ENCODE data around the gene DTNA.
"Not testable (repeated sequence)": the region's sequence is repeated elsewhere in the genome, so short reads cannot be mapped to it uniquely, and the experiment has no call there.

The DTNA gene

DNA sequence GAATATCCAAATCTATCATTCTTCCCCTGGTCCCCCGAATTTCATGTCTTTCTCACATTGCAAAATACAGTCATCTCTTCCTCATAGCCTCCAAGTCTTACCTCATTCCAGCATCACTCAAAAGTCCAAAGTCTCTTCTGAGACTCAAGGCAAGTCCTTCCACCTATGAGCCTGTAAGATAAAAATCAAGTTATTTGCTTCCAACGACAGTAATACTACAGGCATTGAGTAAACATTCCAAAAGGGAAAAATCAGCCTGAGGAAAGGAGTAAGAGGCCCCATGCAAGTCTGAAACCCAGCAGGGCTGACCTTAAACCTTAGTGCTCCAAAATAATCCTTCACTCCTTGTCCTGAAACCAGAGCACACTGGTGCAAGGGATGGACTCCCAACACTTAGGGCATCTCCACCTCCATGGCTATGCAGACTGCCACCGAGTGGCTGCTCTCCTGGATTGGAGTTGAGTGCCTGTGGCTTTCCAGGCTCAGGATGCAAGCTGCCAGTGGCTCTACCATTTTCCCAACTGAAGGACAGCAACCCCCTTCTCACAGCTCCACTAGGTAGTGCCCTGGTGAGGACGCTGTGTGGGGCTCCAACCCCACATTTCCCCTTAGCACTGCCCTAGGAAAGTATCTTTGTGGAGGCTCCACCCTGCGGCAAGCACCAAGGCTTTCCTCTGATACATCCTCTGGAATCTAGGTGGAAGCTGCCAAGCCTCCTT lies 16.3 kb downstream of the DTNA start:
- no peak for DNase-seq

DNA sequence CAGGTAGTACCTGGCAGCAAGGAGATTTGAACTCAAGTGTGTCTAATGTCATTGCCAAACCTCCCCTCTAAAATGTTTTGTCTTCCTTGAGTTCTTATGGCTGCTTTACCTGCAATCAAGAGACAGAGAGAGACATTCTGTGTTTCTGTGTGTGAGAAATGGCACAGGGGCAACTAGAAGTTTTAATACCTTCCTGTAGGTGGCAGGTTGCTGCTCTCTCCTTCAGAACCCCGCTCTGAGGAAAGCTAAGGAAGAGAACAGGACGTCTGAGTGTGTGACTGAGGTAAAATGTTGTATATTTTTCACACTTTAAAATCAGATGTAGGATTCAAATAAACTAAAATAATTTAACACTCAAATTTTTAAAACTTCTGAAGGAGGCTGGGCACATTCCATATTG lies 19.2 kb downstream of the DTNA start:
- DNase-seq = peak; percentile 63

DNA sequence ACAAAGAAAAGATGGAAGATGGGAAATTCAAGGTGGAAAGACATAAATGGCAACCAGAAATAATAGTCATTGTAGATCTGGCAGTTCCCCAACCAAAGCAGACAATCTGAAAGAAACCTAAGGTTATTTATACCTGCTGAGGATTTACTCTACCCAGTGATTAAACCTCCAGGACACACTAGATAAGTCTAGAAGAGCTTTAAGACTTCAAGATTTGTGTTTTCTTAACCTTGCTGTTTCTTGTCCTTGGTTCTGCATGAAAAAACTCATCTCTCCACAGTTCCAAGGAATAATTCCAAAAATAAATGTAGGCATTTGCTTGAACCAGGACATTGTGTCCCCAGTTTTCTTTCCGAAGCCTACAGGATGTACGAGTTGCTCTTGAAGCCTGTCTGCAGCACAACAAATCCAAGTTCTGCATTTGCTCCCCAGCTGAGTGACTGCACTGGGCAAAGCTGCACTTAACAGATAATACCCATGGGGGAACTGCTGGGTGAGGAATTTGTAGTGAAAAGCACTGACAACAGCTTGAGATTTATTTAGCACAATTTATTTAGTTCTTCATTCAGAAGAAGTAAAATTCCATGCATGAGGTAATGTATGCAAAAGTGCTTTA lies 19.8 kb downstream of the DTNA start:
- peak; percentile 9 for DNase-seq

DNA sequence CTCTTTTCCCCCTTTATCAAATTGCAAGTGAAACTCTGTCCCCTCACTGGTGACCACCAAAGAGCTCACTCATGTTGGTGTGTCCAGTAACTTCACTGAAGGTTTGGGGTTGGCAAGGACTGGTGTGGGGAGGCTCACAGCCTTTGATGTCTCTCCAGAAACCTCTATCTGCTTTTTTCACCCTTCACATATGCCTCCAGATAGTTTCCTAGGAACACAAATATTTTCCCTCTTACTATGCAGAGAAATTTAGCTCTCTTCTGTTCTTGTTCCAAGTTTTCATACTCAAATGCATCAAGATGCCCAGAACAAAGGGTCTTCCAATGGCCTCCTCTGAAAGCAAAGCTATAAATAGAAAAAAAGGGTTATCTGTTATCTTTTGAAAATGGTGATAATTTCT lies 20.7 kb downstream of the DTNA start:
- no peak for DNase-seq

DNA sequence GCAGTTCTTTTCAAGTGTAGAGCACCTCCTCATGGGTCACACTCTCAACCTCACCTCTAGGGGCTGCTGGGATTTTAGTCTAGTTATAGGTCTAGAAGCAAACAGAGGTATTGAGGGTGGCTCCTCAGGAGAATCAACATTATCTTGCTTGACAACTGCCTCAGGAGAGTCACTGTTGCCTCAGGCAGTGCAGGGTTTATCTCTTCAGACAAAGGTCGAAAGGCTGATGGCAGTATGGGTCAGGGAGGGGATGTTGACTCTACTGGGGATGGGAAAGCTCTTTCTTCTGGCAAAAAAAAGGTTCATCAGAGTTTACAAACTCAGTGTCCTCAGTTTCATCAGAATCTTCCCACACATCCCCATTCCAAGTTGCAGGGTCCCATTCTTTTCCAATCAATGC lies 24.0 kb downstream of the DTNA start:
- no peak for DNase-seq

DNA sequence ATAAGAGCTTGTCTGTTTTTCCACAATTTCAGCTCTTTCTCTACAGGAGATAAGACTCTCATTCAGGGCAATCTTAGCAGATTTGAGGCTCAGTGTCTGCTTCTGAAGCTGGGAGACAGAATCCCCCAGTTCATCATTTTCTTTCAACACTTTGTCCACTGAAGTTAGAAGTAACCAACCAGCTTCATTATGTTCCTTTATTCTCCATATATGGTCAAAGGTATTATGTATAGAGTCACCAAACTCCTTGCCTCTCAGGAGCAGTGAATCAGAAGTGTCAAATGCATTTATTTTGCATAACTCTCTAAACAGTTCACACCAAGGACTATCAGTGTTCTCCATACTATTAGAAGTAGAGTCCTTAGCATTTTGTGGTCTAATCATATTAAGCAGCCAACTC lies 24.4 kb downstream of the DTNA start:
- not testable (repeated sequence) for DNase-seq

DNA sequence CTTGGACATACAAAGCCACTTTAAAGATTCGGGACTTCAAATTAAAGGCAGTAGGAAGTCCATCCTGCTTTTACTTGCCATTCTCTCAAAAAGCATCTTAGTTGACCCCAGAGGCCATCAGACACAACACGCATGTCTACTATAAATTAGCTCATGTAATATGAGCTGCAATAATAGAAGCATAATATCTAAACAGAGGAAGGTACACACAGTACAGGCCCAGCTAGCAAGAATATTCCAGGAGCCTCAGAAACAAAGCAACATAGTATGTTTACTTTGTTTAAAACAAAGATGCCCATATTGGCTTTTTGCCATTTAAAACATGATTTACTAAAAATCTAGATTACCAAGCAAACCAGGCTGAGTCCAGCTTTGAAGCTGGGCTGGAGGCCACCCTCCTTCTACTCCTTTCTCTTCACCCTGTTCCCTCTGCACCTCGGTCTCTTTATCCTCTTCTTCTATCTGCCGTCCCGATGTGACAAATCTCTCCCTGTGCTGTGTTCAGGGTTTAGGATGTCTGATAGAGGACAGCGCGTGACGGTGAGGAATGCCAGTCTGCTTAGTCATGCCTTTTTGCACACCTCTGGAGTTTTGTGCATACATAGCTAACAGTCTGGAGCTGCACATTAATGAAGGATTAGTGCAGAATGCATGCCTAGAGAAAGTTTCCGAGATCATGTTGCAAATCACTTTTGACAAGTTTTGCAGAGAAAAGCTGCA lies 28.2 kb downstream of the DTNA start:
- DNase-seq = no peak

DNA sequence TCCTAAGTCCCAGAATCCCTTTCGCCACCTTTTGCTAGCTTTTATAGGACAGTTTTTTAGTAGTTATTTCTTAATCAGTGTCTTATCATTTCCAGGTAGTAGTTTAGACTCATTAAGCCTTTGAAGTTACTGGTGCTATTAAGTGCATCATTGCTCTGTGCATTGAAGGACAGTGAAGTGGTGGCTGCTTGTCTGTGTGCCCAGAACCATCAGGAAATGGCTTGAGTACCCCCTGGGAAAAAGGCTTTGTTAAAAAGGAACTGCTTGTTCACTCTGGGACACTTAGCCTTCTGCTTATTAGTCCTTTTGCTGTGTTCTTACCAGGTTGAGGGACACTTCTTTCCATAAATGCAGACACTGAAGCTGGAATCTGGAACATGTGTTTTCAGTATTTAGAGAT lies 30.0 kb downstream of the DTNA start:
- no peak for DNase-seq

DNA sequence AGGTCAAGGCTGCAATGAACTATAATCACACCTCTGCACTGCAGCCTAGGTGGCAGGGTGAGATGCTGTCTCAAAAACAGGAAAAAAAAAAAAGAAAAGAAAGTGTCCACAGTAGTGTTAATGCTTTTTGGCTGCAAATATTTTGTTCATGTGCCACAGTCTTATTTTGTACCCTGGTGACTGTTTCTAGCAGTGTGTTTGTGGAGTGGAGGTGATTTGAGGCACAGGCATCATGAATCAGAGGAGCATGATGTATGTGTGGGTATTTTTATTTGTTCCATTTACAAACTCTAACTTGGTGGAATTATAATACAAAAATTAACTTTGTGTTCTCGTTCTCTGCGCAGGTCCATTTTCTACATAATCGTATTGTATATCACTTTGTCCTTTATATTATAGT lies 30.6 kb downstream of the DTNA start:
- no peak for DNase-seq

DNA sequence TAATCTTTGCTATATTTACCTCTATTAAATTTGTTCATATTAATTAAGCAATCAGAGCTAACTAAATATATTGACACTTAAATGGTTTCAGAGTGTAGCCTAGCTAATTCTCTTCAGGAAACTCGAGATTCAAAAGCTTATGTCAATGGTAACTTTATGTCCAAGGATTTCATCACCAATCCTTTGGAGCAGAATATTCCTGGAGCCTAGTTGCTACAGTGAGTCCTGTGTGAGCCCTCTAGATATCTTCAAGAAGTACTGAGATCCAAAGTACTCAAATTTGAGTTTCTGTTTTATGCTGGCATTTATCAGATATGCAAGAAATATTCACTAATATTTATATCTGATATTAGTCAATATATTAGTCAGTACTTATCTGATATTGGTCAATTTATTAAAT lies 31.3 kb downstream of the DTNA start:
- no peak for DNase-seq

DNA sequence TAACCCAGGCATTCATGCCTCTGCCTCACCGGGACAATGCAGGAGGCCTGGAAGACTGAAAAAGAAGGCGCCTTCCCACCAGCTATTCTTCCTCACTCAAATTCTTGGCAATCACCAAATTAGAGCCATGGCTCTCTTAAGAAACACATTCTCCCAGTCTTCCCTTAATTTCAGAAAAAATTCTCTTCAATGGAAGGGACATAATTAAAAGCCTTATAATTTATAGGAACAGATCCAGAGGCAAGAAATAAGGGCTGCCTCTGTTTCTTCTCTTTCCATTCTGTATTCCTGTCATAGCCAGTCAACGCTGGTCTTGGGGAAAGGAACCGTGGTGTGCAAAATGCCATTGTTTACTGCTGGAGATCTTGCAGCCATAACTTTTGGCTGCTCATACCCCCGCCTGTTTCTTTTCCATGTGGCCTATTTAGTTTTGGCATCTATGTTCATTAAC lies 32.8 kb downstream of the DTNA start:
- no peak for DNase-seq

DNA sequence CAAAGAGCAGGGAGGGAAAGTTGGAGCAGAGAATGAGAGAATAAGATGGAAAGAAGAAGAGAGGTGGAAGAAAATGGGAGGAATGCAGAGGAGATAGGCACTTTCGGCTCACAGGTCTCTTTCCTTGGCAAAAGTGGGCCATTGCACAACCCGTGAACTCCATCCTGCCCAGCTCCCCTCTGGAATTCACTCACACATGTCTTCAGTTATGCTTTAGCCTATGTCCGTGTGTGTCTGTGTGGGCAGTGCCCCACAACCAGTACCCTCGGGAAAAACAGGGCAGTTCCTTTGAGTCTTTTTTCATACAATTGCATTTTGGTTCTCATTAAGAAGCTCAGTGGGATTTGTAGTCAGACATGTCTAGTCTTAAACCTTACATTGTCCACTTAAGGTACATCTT lies 34.5 kb downstream of the DTNA start:
- DNase-seq = no peak

DNA sequence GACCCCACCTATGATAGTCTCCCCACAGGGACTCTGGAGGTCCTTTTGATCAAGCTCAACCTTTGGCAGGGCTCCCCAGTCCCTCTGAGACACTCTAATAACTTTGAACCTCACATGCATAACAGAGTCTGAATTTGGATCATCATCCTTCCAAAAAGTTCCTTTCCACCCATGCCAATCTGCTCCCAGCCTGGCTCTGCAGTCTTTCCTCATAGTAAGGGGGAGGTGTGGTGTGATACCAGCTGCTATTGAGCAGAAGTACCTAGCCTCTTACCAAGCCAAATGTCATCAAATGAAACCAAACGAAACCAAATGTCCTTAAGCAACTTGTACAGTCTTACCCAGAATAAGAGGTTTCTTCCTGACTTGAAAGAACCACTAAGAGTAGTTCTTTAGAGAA lies 36.5 kb downstream of the DTNA start:
- no peak for DNase-seq

DNA sequence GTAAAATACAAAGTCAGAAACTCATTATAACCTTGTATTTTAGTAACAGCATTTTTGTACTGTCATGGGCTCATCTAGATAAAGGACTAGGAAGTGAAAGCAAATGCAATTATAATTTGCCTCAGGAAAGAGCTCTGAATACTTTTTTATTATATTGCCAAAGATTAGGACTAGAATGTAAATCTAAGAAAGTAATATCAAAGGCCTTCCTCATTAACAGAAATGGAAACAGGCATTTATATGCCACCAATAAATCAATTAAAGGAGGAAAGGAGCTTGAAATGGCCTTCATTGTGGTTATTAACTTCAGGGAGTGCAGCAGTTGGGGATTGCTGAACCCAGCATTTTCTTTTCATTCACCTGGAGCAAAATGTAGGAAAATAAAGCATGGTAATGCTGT lies 39.6 kb downstream of the DTNA start:
- DNase-seq = no peak

DNA sequence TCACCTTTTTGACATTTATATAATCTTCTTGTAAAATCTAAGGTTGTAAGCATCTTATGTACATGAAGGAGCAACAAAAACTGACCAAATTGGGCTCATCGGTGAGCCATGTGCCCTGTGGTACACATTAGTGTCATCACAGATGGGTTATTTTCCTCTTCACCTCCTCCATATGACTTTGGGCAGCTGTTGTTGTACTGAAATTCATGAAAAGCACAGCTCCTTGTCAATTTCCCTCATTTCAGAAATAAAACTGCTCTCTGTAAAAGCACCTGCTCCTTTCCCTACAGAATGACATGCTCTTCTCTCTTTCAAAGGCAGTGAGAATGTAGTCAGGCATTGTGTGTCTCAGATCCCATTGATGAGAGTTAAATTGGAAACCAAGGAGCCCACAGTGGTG lies 42.0 kb downstream of the DTNA start:
- DNase-seq = no peak

DNA sequence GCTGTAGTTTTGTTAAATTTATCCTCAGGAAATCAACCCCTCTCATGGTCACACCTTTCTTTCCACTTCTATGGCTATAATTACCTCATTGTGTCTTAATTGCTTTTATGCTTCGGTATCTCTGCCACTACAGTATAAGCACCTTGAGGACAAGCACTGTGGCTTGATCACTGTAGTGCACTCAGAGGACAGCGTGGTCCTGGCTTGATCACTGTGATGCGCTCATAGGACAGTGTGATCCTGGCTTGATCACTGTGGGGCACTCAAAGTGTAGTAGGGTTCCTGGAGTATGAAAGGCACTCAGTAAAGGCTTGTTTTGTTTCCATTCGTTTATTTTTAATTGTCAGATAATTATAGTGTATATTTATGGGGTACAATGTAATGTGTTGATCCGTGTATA lies 44.2 kb downstream of the DTNA start:
- DNase-seq = no peak

DNA sequence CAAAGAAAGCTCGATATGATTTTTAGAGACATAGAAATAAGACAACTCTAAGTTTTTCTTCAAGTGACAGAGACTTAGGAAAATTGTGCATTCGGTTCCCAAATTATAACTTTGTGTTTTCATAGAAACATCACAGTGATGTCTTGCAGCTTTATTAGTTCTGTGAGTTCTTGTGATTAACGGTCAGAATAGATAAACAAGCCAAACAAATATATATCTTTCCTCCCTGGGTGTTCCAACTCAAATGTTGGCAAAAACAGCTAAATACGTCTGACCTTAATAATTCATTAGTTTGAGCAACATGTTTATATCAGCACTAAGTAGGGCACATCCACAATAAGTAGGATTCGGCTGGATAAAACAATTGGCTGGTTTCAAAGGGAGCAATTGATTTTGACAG lies 47.6 kb downstream of the DTNA start:
- DNase-seq = no peak

DNA sequence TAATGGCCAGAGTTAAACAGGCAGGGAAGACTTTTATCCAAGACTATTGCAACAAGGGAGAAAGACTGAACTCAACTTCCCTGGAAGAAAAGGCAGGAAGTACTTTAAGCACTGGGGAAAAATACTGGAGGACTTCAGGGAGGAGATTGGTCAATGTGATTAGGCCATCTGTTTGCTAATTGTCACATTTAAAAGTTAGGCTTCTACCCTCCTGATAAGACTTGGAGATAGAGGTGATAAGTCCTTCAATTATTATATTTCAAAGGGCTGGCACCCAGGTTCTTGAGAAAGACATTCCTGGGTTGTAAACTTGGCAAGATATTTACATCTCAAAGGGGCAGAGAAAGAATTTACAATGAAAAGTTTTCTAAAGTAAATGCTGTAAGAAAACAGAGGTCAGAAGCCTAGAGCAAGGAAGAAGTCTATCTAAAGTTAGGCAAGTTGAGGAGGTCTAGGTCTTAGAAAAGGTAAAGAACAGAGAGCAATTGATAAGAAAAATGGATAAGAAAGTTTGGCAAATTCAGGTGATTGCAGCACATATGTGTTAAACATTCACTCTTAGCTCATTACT lies 48.4 kb downstream of the DTNA start:
- no peak for DNase-seq

DNA sequence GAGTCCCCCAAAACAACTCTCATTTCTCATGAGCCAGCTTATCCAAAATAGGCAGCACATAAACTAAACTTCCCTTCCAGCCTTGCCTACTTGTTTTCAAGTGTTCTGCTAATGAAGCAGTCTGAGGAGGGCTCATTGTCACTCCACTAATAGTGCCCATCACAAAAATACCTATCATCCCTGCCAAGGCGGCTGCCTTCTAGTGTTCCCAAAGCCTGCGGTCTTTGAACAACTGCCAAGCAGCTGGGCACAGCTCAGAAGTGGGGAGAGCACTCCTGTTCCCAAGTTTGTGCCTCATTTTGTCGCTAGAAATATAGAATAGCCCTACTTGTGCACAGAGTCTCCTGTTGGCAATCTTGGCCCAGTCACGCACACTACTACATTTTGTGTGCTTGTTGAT lies 50.3 kb downstream of the DTNA start:
- DNase-seq = no peak

DNA sequence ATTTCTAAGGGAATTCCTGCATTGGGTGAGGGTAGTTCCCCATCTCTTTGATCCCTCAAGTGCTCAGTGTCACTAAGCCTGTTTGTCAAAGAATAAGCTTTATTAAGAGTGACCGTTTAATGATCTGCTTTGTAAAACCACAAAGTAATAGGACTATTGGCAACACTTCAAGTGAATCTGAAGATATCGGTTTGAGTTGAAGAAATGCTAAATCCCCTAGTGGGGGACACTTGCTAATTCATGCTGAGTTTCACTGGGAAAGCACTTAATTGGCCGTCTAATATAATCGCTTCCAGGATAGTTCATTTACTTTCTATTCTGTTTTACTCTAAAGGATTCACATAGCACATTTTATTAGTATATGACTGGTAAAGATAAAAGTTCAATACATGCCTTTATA lies 54.4 kb downstream of the DTNA start:
- no peak for DNase-seq

DNA sequence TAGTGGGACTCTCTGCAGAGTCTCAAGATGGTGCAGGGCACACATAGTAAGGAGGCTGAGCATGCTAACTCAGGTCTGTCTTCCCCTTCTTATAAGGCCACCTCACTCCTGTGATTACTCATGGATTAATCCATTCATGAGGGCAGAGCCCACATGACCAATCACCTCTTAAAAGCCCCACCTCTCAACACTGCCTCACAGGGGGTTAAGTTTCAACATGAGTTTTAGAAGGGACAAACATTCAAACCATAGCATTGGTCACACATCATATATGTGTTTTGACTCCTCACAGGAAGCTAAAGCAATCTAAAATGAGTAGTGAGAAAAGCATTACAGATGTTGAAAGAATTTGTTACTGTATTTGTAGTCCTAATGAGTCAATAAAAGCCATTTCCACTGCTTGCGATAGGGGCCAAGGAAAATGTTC lies 57.5 kb downstream of the DTNA start:
- no peak for DNase-seq

DNA sequence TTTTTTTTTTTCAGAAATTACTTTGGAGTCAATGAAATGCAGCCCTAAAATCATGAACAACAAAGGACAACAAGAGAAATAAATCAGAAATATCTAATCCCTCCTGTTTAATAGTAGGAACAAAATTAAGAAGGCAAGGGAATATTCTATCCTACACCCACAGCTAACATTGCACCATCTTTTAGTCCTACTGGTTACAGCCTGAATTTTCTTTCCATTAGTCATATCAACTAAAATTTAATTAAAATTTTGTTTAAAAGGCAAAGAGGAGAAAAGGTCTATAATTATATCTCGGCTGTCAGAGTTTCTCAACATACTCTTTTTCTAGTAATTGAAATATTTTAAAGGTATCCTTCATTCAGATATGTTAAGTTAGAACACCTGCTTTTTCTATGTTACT lies 61.9 kb downstream of the DTNA start:
- no peak for DNase-seq

DNA sequence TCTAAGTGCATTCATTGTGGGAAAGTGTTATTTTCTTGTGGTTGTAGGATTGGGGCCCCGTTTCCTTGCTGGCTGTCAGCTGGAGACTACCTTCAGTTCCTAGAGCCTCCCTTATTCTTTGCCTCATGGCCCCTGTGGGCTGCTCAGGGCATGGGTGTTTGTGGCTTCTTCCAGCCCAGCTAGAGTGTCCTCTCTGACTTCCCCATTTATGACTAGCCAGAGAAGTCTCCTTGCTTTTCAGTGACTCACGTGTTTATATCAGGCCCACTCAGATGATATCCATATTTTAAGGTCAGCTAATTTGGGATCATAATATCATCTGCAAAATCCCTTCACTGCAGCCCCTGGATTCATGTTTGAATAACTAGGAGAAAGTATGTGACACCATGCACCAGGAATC lies 62.8 kb downstream of the DTNA start:
- peak; percentile 13 for DNase-seq

DNA sequence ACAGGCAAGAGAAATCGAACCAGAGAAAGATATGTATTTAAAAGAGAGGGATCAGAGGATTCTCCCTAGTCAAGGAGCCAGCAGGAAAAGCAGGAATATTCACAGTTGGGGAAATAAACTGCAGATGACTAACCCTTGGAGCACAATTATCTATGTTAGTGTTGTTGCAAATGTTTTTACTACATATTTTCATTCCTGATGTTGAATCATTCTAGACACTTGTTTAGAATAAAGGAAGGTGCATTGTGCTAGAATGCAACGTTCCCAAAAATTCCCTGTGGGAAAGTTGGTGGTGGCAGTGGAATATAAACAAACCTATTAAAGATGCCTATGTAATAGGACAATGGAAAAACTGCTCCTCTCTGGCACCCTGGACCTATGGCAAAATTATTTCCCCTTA lies 63.3 kb downstream of the DTNA start:
- DNase-seq = no peak
